ENCODE results near the gene TMEM154. TPM values are rescaled to one million over a fixed set of nuclear protein-coding genes. Genes with fewer than 3 reads are reported as not detected.
A peak's percentile ranks its signal among the peaks of the same experiment; 100 is the strongest.

Gene TMEM154
- total and polyA plus RNA-seq, 10 of the 15 experiments (the other 5 are each of a cell fraction or from before 2014, with no cell fraction given): 5.1 to 41.4 (median 18.2) TPM

GRCh38 chr4:152697284-152698088 is 17.7 kb upstream of the TMEM154 start:
- Histone ChIP-seq H3K79me2 (ENCODE audit: control insufficient read depth, insufficient read depth, low read length) (no peaks in the 10 kb centered on the region), H3K4me1 (ENCODE audit: control insufficient read depth, insufficient read depth, low read length) (peaks cover 20% of the 10 kb centered on the region), H3K27ac (ENCODE audit: control insufficient read depth, insufficient read depth) (peak overlapping the region; percentile 71), H4K20me1 (ENCODE audit: control insufficient read depth, insufficient read depth) (no peaks in the 10 kb centered on the region), H3K9ac (ENCODE audit: control insufficient read depth, insufficient read depth, low read length) (peak overlapping the region; percentile 24), H3K9me3 (replicated peaks; ENCODE audit: control insufficient read depth, insufficient read depth, low read length) (no peaks in the 10 kb centered on the region; the same call in 2 of the 3 replicates), H3K27me3 (replicated peaks in 1 of 2; ENCODE audit: control insufficient read depth in 2 of 2, insufficient read depth in 2 of 2, low read length in 1 of 2) (no peaks in the 10 kb centered on the region), H3K4me2 (ENCODE audit: control insufficient read depth, insufficient read depth) (peak overlapping the region; percentile 49), H3K4me3 (no peak overlapping the region), H3K36me3 (ENCODE audit: control insufficient read depth in 2 of 2, insufficient read depth in 2 of 2, low read length in 1 of 2) (no peaks in the 10 kb centered on the region), H2AFZ (ENCODE audit: control insufficient read depth, low read depth, low read length) (peak overlapping the region; percentile 24)
- peak; percentile 55 for ATAC-seq
- RAD21 ChIA-PET (ENCODE audit: unreplicated experiment): interaction anchor here (0.8 to 3.8 kb wide), 11 partner anchors 11 to 237 kb away, joined by 3 to 45 read pairs (median 6); partner anchors contain the start of genes ARFIP1, TIGD4 and TMEM154
- SMC1A ChIA-PET (ENCODE audit: uncharacterized antibody, unreplicated experiment): interaction anchor here (0.8 to 3.9 kb wide), 18 partner anchors 9 to 196 kb away, joined by 3 to 63 read pairs (median 6); partner anchors contain the start of gene TMEM154
- intact Hi-C loops (cut with micrococcal nuclease; ENCODE audit: unreplicated experiment): loop anchor here (1.0 to 2.0 kb wide), 4 partner anchors 34 to 145 kb away; no protein-coding TSS in a partner anchor
- 24% methylated on average over 3 of the region's 3 CpGs for WGBS (ENCODE audit: insufficient coverage, insufficient replicate concordance, low lambda C conversion rate, missing lambda C conversion rate)
- DNase-seq (ENCODE audit: low read depth, low spot score): no peak
- CTCF ChIA-PET: interaction anchor here (1.0 to 3.9 kb wide), 12 partner anchors 9 to 297 kb away, joined by 3 to 35 read pairs (median 6); partner anchors contain the start of gene TMEM154
- POLR2A ChIA-PET: interaction anchor here (1.0 to 2.8 kb wide), 7 partner anchors 12 to 82 kb away, joined by 3 to 14 read pairs (median 4); partner anchors contain the start of genes ARFIP1 and TIGD4
- BruUV-seq (replicated peaks): TSS peak; percentile 90
- no peak for FAIRE-seq
- in situ Hi-C loops (cut with MboI): no loop called here
- TF ChIP-seq IKZF1 (conservative IDR thresholded peaks at IDR 0.05): peak; percentile 26; the same call in 1 of the 2 replicates
- 0 out of 2 replicates have a peak, but pooled peaks have one; percentile 20 for TF ChIP-seq RUNX3 (IDR thresholded peaks at IDR 0.05; ENCODE audit: low read length)
- TF ChIP-seq E2F8 (IDR thresholded peaks at IDR 0.05; ENCODE audit: low read depth, partially characterized antibody): no peak
- no peak for TF ChIP-seq ZBTB11 (CRISPR knock-in tag; IDR thresholded peaks at IDR 0.05)
- TF ChIP-seq PAX8 (IDR thresholded peaks at IDR 0.05): no peak
- no peak for TF ChIP-seq HCFC1 (IDR thresholded peaks at IDR 0.05; ENCODE audit: low read length)
- TF ChIP-seq IRF5 (IDR thresholded peaks at IDR 0.05; ENCODE audit: borderline replicate concordance): no peak
- 0 out of 2 replicates have a peak, but pooled peaks have one; percentile 42 for TF ChIP-seq ZNF687 (IDR thresholded peaks at IDR 0.05)
- TF ChIP-seq MEF2B (IDR thresholded peaks at IDR 0.05; ENCODE audit: partially characterized antibody, poor library complexity, severe bottlenecking): peak; percentile 13
